Measurements from ENCODE around the gene CCDC88C.

GRCh38 chr14:91390165-91390778 is 27.3 kb downstream of the CCDC88C start:
- TF ChIP-seq CTCF (IDR thresholded peaks at IDR 0.05; ENCODE audit: insufficient read depth, low read depth, low read length) (no peak), EZH2 (IDR thresholded peaks at IDR 0.05; ENCODE audit: insufficient read depth, low read length) (no peak)
